HepG2 (cell line): ENCODE measurements around the gene TPSB2.
"Not testable (repeated sequence)": the region's sequence is repeated elsewhere in the genome, so short reads cannot be mapped to it uniquely, and the experiment has no call there.

ENCODE experiments used
- HNRNPH1 ChIP-seq: fragments of 200-400 bp; formaldehyde crosslinking; optimal IDR thresholded peaks from 2 replicates; pipeline ENCODE3; 2017; ENCODE audit warnings: mild to moderate bottlenecking, low read depth, low read length
- IRF2 ChIP-seq: IDR thresholded peaks from 2 replicates; pipeline ENCODE4 v1.6.1; 2018; ENCODE audit warnings: missing genetic modification reagents, missing compliant biosample characterization
- KAT2B ChIP-seq: fragments of 150-350 bp; IDR thresholded peaks from 2 replicates; pipeline ENCODE4 v1.6.1; 2014; ENCODE audit warnings: low read depth, low read length, borderline replicate concordance
- NFYB ChIP-seq: sonication (generic); formaldehyde crosslinking; IDR thresholded peaks from 2 replicates; pipeline ENCODE4 v1.4.0; 2020; ENCODE audit warnings: missing genetic modification reagents
- POLR2A ChIP-seq, 2 experiments: IDR thresholded peaks; 2 replicates each; pipeline ENCODE4 v1.6.1; 2011; ENCODE audit warnings: low read depth in 2 of 2, low read length in 2 of 2, mild to moderate bottlenecking in 1 of 2, moderate library complexity in 1 of 2; ENCODE audit not compliant: insufficient read depth in 1 of 2
- SNRNP70 ChIP-seq: fragments of 200-400 bp; formaldehyde crosslinking; IDR thresholded peaks from 2 replicates; pipeline ENCODE4 v1.6.1; 2017; ENCODE audit warnings: mild to moderate bottlenecking, low read depth, low read length, moderate library complexity
- YY1 ChIP-seq: IDR thresholded peaks from 2 replicates; pipeline ENCODE4 v1.6.1; 2011; ENCODE audit warnings: low read length, low read depth, moderate library complexity, mild to moderate bottlenecking; ENCODE audit not compliant: insufficient read depth, insufficient replicate concordance
- ZNF326 ChIP-seq: sonication (generic); formaldehyde crosslinking; IDR thresholded peaks from 2 replicates; pipeline ENCODE4 v1.4.0; 2020; ENCODE audit warnings: missing genetic modification reagents, borderline replicate concordance
- ZNF670 ChIP-seq: sonication (generic); formaldehyde crosslinking; IDR thresholded peaks from 2 replicates; pipeline ENCODE4 v1.8.0; 2022; ENCODE audit warnings: mild to moderate bottlenecking, missing genetic modification reagents, borderline replicate concordance
- TF ChIP-seq, protein P1 (sequence below): sonication (generic); formaldehyde crosslinking; conservative IDR thresholded peaks from 2 replicates; pipeline ENCODE4 v1.4.0; 2020; ENCODE audit warnings: missing genetic modification reagents
- TF ChIP-seq, protein P2 (sequence below): sonication (generic); formaldehyde crosslinking; IDR thresholded peaks from 2 replicates; pipeline ENCODE4 v1.4.0; 2020; ENCODE audit warnings: missing genetic modification reagents
- TF ChIP-seq, protein P3 (sequence below): sonication (generic); formaldehyde crosslinking; IDR thresholded peaks from 2 replicates; pipeline ENCODE4 v1.5.0; 2020; ENCODE audit warnings: mild to moderate bottlenecking, missing genetic modification reagents, moderate library complexity

DNA sequence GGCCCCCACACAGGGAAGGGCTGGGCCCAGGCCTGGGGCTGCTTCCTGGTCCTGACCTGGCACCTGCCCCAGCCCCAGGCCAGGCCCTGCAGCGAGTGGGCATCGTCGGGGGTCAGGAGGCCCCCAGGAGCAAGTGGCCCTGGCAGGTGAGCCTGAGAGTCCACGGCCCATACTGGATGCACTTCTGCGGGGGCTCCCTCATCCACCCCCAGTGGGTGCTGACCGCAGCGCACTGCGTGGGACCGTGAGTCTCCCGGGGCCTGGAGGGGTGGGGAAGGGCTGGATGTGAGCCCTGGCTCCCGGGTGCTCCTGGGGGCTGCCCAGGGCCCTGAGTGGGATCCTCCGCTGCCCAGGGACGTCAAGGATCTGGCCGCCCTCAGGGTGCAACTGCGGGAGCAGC lies 11.1 kb upstream of the TPSB2 start:
- not testable (repeated sequence) for TF ChIP-seq ZNF326 (CRISPR knock-in tag); KAT2B; HNRNPH1; YY1; SNRNP70; IRF2 (CRISPR knock-in tag); POLR2A (IDR thresholded peaks at IDR 0.05; ENCODE audit: insufficient read depth in 1 of 2, low read depth in 2 of 2, low read length in 2 of 2); NFYB (CRISPR knock-in tag); ZNF670 (CRISPR knock-in tag)
- TF ChIP-seq, protein P1, sequence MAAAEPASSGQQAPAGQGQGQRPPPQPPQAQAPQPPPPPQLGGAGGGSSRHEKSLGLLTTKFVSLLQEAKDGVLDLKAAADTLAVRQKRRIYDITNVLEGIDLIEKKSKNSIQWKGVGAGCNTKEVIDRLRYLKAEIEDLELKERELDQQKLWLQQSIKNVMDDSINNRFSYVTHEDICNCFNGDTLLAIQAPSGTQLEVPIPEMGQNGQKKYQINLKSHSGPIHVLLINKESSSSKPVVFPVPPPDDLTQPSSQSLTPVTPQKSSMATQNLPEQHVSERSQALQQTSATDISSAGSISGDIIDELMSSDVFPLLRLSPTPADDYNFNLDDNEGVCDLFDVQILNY (CRISPR knock-in tag) = not testable (repeated sequence)
- TF ChIP-seq, protein P2, sequence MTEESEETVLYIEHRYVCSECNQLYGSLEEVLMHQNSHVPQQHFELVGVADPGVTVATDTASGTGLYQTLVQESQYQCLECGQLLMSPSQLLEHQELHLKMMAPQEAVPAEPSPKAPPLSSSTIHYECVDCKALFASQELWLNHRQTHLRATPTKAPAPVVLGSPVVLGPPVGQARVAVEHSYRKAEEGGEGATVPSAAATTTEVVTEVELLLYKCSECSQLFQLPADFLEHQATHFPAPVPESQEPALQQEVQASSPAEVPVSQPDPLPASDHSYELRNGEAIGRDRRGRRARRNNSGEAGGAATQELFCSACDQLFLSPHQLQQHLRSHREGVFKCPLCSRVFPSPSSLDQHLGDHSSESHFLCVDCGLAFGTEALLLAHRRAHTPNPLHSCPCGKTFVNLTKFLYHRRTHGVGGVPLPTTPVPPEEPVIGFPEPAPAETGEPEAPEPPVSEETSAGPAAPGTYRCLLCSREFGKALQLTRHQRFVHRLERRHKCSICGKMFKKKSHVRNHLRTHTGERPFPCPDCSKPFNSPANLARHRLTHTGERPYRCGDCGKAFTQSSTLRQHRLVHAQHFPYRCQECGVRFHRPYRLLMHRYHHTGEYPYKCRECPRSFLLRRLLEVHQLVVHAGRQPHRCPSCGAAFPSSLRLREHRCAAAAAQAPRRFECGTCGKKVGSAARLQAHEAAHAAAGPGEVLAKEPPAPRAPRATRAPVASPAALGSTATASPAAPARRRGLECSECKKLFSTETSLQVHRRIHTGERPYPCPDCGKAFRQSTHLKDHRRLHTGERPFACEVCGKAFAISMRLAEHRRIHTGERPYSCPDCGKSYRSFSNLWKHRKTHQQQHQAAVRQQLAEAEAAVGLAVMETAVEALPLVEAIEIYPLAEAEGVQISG (CRISPR knock-in tag) = not testable (repeated sequence)
- TF ChIP-seq, protein P3, sequence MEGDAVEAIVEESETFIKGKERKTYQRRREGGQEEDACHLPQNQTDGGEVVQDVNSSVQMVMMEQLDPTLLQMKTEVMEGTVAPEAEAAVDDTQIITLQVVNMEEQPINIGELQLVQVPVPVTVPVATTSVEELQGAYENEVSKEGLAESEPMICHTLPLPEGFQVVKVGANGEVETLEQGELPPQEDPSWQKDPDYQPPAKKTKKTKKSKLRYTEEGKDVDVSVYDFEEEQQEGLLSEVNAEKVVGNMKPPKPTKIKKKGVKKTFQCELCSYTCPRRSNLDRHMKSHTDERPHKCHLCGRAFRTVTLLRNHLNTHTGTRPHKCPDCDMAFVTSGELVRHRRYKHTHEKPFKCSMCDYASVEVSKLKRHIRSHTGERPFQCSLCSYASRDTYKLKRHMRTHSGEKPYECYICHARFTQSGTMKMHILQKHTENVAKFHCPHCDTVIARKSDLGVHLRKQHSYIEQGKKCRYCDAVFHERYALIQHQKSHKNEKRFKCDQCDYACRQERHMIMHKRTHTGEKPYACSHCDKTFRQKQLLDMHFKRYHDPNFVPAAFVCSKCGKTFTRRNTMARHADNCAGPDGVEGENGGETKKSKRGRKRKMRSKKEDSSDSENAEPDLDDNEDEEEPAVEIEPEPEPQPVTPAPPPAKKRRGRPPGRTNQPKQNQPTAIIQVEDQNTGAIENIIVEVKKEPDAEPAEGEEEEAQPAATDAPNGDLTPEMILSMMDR (CRISPR knock-in tag) = not testable (repeated sequence)
